GM10847 (cell line): ENCODE data around the gene HEXD.

Source experiments
- POLR2A ChIP-seq: IDR thresholded peaks from 2 replicates; pipeline ENCODE4 v1.6.1; 2011; ENCODE audit not compliant: insufficient read length; ENCODE audit errors: extremely low read depth

Gene HEXD

DNA sequence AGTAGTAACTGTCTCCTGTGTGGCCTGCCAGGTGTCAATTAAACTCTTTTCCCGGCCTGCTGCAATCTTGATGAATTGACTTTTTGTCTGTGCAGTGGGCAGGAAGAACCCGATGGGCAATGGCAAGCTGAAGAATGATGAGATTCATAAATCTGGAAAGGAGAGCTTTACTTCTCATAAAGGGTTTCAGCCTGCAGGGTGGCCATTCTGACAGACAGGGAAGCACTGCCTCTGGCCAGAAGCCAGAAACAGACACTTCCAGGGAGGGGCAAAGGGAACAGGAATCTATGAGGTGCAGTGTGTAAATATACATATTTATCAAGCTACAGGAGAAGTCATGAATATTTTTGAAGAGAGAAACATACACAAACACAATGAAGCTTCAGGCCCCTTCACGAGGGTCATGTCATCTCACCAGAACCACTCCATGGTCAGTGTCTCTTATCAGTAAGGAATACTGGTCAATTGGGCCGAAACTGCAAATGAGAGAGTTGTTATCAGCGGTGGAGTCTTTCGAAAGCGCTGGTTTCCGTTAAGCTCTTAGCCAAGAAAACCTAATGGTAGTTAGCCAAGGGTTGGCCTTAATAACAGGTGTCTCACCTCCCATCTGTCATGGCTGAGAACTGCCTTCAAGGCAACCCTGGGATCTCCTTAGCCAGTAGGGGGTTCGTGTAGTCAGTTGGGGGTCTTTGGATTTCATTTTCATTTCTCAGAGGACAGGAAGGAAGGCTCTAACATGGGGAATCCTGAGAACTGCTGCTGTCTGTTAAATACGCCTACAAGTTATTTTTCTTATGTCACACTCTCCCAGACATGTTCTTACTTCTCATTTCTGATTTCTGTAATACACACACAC, 39.2 kb downstream of the HEXD start:
- TF ChIP-seq POLR2A: no peak

- TF ChIP-seq POLR2A: no peak
These were observed 39.7 kb downstream of the HEXD start for GRCh38 chr17:82457929-82458178.

- TF ChIP-seq POLR2A: peak; percentile 75
These were observed 40.2 kb downstream of the HEXD start, which contains the start of gene NARF for GRCh38 chr17:82458179-82458884. Gene NARF (plus strand): TSS chr17:82458741. CDS start chr17:82458804, 63 bp downstream.

DNA sequence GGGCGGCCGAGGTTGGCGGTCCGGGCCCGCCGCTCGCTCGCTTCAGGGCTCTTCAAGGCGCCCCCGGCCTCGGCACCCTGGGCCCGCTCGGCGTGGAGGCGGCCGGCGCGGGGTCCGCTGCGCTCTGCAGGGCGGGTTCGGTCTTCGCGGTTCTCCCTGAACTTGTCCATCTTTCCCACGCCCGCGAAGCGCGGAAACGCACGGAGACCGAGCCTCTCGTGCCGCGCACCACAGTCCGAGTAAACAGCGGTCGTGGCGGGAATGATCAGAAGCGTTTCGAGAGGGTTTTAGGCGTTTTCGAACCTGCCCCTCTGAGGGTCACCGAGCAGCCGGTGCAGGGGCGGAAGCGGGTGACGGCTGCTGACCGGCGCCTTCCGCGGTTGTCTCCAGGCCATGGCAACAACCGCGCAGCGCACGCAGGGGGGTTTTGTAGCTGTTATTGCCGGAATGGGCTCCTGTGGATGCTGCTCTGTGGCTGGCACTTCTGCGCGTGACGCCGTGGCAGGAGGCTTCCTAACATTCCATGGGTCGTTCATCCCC, 40.8 kb downstream of the HEXD start:
- no peak for TF ChIP-seq POLR2A

- no peak for TF ChIP-seq POLR2A
These were observed 43.8 kb downstream of the HEXD start for GRCh38 chr17:82461827-82462524.

DNA sequence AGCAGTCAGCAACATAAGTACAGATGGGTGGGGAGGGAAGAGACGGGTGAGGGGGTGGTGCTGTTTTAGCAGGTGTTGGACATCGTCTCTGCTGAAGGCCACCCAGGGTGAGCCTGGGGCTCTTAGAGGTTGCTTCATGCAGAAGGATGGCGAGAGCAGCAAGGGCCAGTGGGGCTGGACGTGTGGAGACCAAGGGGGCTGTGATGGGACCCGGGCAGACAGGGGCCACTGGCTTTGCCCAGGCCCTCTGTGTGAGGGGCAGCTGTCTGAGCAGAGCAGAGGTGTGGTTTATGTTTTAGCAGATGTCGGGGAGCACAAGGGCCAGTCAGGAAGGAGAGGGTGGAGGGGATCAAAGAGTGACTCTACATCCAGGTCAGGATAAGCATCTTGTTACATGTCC, 45.2 kb downstream of the HEXD start:
- TF ChIP-seq POLR2A: no peak

- TF ChIP-seq POLR2A: no peak
These were observed 45.9 kb downstream of the HEXD start for GRCh38 chr17:82463925-82464566.

DNA sequence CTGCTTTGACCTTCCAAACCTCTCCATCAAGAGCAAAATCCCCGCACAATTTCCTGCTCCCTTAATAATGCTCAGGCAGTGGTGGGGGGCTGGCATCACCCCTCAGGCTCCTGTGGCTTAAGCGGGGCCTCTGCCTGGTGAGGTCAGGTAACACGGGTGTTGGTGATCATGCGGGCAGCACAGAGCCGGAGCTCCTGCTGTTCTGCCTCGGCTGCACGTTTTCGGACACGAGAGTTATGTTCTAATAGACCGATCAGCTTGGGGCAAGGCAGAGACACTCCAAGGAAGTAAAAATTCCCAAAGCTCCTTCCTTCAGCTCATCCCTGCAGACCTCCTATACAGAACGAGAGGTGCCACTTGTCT, 46.4 kb downstream of the HEXD start:
- no peak for TF ChIP-seq POLR2A

DNA sequence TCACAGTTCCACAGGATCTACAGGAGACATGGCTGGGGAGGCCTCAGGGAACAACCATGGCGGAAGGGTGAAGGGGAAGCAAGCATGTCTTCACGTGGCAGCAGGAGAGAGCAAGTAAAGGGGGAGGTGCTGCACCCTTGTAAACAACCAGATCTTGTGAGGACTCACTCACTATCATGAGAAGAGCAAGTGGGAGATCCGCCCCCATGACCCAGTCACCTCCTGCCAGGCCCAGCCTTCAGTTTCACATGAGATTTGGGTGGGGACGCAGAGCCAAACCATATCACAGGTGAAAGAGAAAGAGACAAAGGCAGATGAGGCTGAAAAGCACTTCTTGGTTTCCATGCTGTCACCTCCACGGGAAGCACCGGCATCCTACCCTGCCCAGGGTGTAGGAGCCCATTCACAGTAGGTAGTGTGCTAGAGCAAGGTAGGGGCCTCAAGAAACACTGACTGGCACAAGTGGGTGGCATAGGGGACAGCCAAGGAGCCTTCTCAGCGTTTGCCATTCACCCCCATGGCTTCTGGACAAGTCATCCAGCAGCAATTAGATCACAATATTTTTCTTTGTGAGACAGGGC, 47.0 kb downstream of the HEXD start:
- no peak for TF ChIP-seq POLR2A

- no peak for TF ChIP-seq POLR2A
These were observed 50.5 kb downstream of the HEXD start for GRCh38 chr17:82468692-82469091.

- no peak for TF ChIP-seq POLR2A
These were observed 51.9 kb downstream of the HEXD start for GRCh38 chr17:82470065-82470464.

DNA sequence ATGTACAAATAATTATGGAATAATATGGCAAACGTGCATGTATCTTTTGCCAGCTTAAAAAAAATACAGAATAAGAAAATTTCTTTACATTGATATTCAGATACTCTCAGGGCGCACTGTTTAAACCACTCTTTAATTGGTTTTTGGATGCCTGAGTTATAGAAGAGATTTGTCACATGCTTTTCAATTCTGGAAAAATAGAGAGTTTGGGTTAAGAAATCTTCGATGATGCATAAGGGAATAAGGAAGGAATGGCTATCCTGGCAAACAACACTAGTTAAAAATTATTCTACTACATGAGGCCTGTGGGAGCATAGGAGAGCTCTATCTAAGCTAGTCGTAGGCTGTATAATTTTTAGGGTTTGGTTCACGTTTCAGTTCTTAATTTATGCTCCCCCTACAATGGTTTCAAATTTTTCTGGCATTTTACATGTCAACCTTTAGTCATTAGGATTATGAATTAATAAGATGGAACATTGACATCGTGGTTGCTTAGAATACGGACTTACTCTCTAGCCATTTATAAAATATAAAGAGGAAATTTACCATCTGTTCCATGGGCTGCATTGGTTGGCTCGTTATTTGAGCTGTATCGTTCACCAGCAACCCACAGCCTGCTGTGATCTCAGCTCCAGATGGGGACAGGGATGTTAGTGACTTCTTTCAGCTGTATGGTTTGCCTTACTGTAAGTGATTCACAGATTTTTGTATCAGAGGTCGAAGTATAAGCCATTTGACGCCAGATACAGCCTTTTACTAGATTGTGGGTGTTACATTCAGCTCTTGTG, 56.3 kb downstream of the HEXD start:
- no peak for TF ChIP-seq POLR2A

- no peak for TF ChIP-seq POLR2A
These were observed 57.3 kb downstream of the HEXD start for GRCh38 chr17:82475458-82475857.

- no peak for TF ChIP-seq POLR2A
These were observed 59.8 kb downstream of the HEXD start for GRCh38 chr17:82477934-82478333.
